DND-41 (cell line): Measurements from ENCODE around the gene DSCAML1.

Experiments
- ATAC-seq: fragments of 200-7000 bp; cut with Tn5 transposase; 3 replicates; pipeline ENCODE4 v1.9.1; 2021; ENCODE audit warnings: low read depth; ENCODE audit not compliant: insufficient read depth
- DNase-seq: peaks from one replicate; pipeline ENCODE4 v3.0.0-alpha.2; 2020
- H2AFZ ChIP-seq: 2 replicates; pipeline ENCODE4 v1.6.0; 2012; ENCODE audit warnings: low read depth, low read length
- H3K27ac ChIP-seq: 2 replicates; pipeline ENCODE4 v1.5.1; 2012; ENCODE audit warnings: low read length, inconsistent platforms
- H3K27me3 ChIP-seq: fragments of 200-600 bp; sonication (generic); 2 replicates; pipeline ENCODE4 v1.6.0; 2012; ENCODE audit warnings: low read length, mild to moderate bottlenecking, inconsistent platforms; ENCODE audit not compliant: insufficient read depth, poor library complexity
- H3K36me3 ChIP-seq: 2 replicates; pipeline ENCODE4 v1.5.1; 2012; ENCODE audit warnings: low read length, inconsistent platforms; ENCODE audit not compliant: insufficient read depth
- H3K4me1 ChIP-seq: 2 replicates; pipeline ENCODE4 v1.5.1; 2012; ENCODE audit warnings: mild to moderate bottlenecking, low read length; ENCODE audit not compliant: insufficient read depth
- H3K4me2 ChIP-seq: 2 replicates; pipeline ENCODE4 v1.6.0; 2012; ENCODE audit warnings: mild to moderate bottlenecking, moderate library complexity, low read length, inconsistent platforms; ENCODE audit not compliant: insufficient read depth
- H3K4me3 ChIP-seq, 2 experiments: fragments of 200-600 bp in 1 of 2; shearing (Covaris generic) in 1 of 2; 2 replicates each; pipeline ENCODE4 v1.5.1; 2012 to 2016; ENCODE audit warnings: inconsistent platforms in 2 of 2, low read length in 2 of 2, mild to moderate bottlenecking in 2 of 2, low read depth in 1 of 2, moderate library complexity in 1 of 2
- H3K79me2 ChIP-seq: 2 replicates; pipeline ENCODE4 v1.6.0; 2012; ENCODE audit warnings: low read length, inconsistent platforms; ENCODE audit not compliant: insufficient read depth
- H3K9ac ChIP-seq: 2 replicates; pipeline ENCODE4 v1.6.0; 2012; ENCODE audit warnings: low read depth, mild to moderate bottlenecking, inconsistent platforms, low read length, moderate library complexity
- H3K9me3 ChIP-seq: 2 replicates; pipeline ENCODE4 v1.5.1; 2012; ENCODE audit warnings: low read length, moderate library complexity, mild to moderate bottlenecking, inconsistent platforms; ENCODE audit not compliant: insufficient read depth, severe bottlenecking
- H4K20me1 ChIP-seq: 2 replicates; pipeline ENCODE4 v1.6.0; 2012; ENCODE audit warnings: low read length; ENCODE audit not compliant: insufficient read depth
- EZH2 ChIP-seq: IDR thresholded peaks from 3 replicates; pipeline ENCODE4 v1.6.1; 2012; ENCODE audit warnings: borderline replicate concordance, low read depth, mild to moderate bottlenecking, moderate library complexity, low read length, inconsistent platforms; ENCODE audit not compliant: severe bottlenecking
- TF ChIP-seq, protein P1 (sequence below): IDR thresholded peaks from 2 replicates; pipeline ENCODE4 v1.5.1; 2012; ENCODE audit warnings: borderline replicate concordance, low read length, moderate library complexity, mild to moderate bottlenecking; ENCODE audit not compliant: poor library complexity, severe bottlenecking; ENCODE audit errors: extremely low read depth

Gene DSCAML1

DNA sequence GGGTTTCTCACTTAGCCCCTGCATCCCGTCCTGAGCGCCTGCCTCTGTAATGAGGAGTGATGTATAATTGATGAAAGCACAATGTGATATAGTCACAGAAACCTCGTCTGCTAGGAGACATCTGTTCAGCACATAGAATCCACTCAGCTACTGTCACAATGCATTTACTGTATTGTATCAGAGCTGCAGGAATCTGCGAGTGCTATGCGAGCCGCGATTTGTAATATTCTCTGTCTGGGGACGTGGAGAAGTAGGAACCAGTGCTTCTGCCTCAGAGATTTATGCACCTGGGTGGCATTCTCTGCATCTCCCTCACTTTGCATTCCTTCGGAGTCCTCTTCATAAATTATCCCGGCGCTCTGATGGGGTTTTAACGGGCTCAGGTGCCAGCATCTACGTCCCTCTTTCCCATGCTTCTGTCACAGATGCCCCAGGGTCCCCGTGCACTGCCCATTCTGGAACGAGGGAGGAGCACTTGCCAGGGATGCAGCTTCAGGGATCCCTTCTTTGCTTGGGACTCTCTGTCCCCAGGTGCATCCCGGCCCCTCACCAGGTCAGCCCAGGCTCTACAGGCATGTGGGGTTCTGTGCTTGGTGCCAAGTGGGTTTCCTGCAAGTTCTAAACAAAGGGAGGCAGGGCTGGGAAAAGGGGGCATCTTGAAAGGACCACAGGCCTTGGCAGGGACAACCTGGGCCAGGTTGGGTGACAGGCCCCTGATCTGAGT, 205.5 kb downstream of the DSCAML1 start:
- H3K4me3 ChIP-seq: no peak overlapping the region
- H3K27me3 ChIP-seq: no peaks in the 10 kb centered on the region
- H3K79me2 ChIP-seq: no peaks in the 10 kb centered on the region
- H3K4me1 ChIP-seq: no peaks in the 10 kb centered on the region
- no peaks in the 10 kb centered on the region for H3K36me3 ChIP-seq
- no peak overlapping the region for H3K4me2 ChIP-seq
- ATAC-seq (no peak), DNase-seq (no peak)
- H3K27ac ChIP-seq: no peak overlapping the region
- peaks cover 46% of the 10 kb centered on the region for H4K20me1 ChIP-seq
- H3K9me3 ChIP-seq: no peaks in the 10 kb centered on the region
- H2AFZ ChIP-seq: no peak overlapping the region
- no peak for TF ChIP-seq EZH2
- TF ChIP-seq, protein P1, sequence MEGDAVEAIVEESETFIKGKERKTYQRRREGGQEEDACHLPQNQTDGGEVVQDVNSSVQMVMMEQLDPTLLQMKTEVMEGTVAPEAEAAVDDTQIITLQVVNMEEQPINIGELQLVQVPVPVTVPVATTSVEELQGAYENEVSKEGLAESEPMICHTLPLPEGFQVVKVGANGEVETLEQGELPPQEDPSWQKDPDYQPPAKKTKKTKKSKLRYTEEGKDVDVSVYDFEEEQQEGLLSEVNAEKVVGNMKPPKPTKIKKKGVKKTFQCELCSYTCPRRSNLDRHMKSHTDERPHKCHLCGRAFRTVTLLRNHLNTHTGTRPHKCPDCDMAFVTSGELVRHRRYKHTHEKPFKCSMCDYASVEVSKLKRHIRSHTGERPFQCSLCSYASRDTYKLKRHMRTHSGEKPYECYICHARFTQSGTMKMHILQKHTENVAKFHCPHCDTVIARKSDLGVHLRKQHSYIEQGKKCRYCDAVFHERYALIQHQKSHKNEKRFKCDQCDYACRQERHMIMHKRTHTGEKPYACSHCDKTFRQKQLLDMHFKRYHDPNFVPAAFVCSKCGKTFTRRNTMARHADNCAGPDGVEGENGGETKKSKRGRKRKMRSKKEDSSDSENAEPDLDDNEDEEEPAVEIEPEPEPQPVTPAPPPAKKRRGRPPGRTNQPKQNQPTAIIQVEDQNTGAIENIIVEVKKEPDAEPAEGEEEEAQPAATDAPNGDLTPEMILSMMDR: no peak
- H3K9ac ChIP-seq: no peak overlapping the region

DNA sequence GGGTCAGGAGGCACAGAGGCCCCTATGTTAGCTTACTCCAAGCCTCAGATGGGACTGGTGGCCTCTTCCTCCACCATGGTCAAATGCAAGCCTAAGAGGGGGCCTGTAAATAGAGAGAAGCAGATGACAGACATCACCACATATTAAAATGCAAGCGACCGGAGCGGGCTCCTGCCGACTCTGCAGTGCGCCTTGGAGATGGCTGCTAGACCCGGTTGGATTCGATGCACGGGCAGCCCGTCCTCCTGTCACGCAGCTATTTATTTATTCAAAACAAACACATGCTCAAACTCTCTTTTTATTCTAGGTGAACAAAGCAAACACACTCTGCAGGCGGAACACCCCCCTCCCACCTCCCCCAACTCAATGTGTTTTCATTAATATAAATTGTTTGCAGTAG, 208.0 kb downstream of the DSCAML1 start:
- TF ChIP-seq, protein P1: no peak
- no peaks in the 10 kb centered on the region for H3K79me2 ChIP-seq

DNA sequence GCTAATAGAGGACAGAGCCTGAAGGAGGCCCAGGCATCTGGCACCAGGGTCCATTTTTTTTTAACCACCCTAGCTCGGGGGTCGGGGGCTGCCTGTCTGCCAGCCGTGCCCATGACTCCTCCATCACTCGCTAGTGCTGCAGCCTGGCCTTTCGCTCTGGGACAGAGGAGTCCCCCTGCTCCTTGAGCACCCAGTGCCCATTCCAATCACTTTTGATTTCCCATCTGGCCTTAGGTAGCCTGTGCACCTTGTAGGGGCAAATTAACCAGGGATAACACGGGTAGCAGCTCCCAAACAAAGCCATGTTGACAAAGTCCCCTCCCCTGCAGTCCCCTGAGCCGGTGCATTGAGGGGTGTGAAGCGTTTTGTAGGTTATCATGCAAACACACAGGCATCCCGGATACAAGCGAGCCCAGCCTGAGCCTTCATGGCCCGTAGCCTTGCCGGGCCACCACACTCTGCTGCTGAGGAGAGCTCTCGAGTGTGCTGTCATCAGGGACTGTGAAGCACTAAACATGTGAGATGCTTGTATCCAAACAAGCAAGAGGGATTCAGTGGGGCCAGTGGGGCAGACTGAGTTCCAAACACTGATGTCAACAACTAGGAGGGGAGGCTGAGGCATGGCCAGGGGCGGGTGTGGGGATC, 208.7 kb downstream of the DSCAML1 start:
- TF ChIP-seq, protein P1: no peak
- TF ChIP-seq EZH2: no peak
- Histone ChIP-seq H3K4me2 (no peak overlapping the region), H2AFZ (no peak overlapping the region), H3K79me2 (no peaks in the 10 kb centered on the region), H3K36me3 (no peaks in the 10 kb centered on the region), H3K27me3 (no peaks in the 10 kb centered on the region), H4K20me1 (peaks cover 39% of the 10 kb centered on the region), H3K9me3 (no peaks in the 10 kb centered on the region), H3K4me3 (no peak overlapping the region), H3K4me1 (no peaks in the 10 kb centered on the region), H3K27ac (no peak overlapping the region), H3K9ac (no peak overlapping the region)
- ATAC-seq (no peak), DNase-seq (no peak)

More for the DNA sequence above, 208.0 kb downstream of the DSCAML1 start:
- H3K4me3 ChIP-seq: no peak overlapping the region
- no peaks in the 10 kb centered on the region for H3K27me3 ChIP-seq
- H4K20me1 ChIP-seq: peaks cover 36% of the 10 kb centered on the region
- ATAC-seq (no peak), DNase-seq (no peak)
- H3K36me3 ChIP-seq: no peaks in the 10 kb centered on the region
- no peaks in the 10 kb centered on the region for H3K4me1 ChIP-seq
- no peak overlapping the region for H3K27ac ChIP-seq
- no peak overlapping the region for H3K4me2 ChIP-seq
- H2AFZ ChIP-seq: no peak overlapping the region
- H3K9me3 ChIP-seq: no peaks in the 10 kb centered on the region
- no peak overlapping the region for H3K9ac ChIP-seq

DNA sequence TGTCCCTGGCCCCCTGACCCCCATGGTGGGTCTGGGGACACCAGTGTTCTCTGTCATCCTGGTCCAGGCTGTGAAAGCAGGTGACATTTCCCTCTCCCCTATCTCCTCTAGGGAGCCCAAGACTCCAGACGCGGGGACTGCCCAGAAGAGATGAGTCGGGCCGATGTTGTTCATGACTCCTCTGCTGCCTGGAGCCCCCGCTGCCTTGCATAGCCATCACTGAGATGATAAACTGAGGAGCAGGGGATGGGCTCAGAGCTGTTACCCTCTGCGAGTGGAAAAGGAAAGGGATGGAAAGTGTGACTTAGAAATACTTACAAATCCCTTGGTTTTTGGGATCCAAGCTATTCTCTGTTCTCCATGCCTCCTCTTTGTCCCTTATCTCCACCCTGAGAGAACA, 209.6 kb downstream of the DSCAML1 start:
- Histone ChIP-seq H3K4me3 (no peak overlapping the region), H3K9ac (no peak overlapping the region), H3K9me3 (no peaks in the 10 kb centered on the region), H3K27ac (no peak overlapping the region), H4K20me1 (peaks cover 34% of the 10 kb centered on the region), H3K36me3 (no peaks in the 10 kb centered on the region), H2AFZ (no peak overlapping the region), H3K27me3 (no peaks in the 10 kb centered on the region), H3K4me1 (no peaks in the 10 kb centered on the region), H3K4me2 (no peak overlapping the region), H3K79me2 (no peaks in the 10 kb centered on the region)
- DNase-seq (no peak), ATAC-seq (no peak)
- TF ChIP-seq, protein P1: no peak
- TF ChIP-seq EZH2: no peak
